HAP-1 (cell line): ENCODE data around the gene PLAC1.

ENCODE experiments used
- DNase-seq, 2 experiments: peaks; one replicate each; pipeline ENCODE4 v3.0.0-alpha.2; 2016 to 2020; ENCODE audit warnings: low spot score in 2 of 2
- H3K27me3 ChIP-seq: fragments of 250-450 bp; sonication (Bioruptor Pico); 2 replicates; pipeline ENCODE4 v1.5.1; 2020; ENCODE audit warnings: low read depth, mild to moderate bottlenecking, moderate library complexity
- H3K36me3 ChIP-seq: fragments of 250-450 bp; sonication (Bioruptor Pico); replicated peaks from 2 replicates; pipeline ENCODE4 v1.5.1; 2020; ENCODE audit warnings: mild to moderate bottlenecking
- H3K4me1 ChIP-seq: fragments of 250-450 bp; sonication (Bioruptor Pico); 2 replicates; pipeline ENCODE4 v1.5.1; 2020; ENCODE audit warnings: mild to moderate bottlenecking
- H3K4me3 ChIP-seq: fragments of 250-450 bp; sonication (Bioruptor Pico); 2 replicates; pipeline ENCODE4 v1.5.1; 2020; ENCODE audit warnings: mild to moderate bottlenecking, moderate library complexity
- H3K9me3 ChIP-seq: fragments of 250-450 bp; sonication (Bioruptor Pico); 2 replicates; pipeline ENCODE4 v1.5.1; 2020; ENCODE audit warnings: mild to moderate bottlenecking, moderate library complexity
- in situ Hi-C: fragments of 300-500 bp; cut with MboI; formaldehyde crosslinking; loops from 3 replicates; pipeline ENCODE4 v1.14.3; 2020; ENCODE audit warnings: low sequenced_read_pairs, inconsistent platforms, mixed read lengths

The PLAC1 gene

GRCh38 chrX:134545510-134545909, 112.8 kb downstream of the PLAC1 start:
- H3K36me3 ChIP-seq: 0 out of 2 replicates have a peak, but pooled peaks cover 5% of the 10 kb centered on the region
- no peak overlapping the region for H3K4me3 ChIP-seq
- 0 out of 2 replicates have a peak, but pooled peaks cover 2% of the 10 kb centered on the region for H3K27me3 ChIP-seq
- in situ Hi-C loops: no loop called here
- H3K4me1 ChIP-seq: peaks cover 12% of the 10 kb centered on the region
- no peak for DNase-seq
- no peaks in the 10 kb centered on the region for H3K9me3 ChIP-seq

GRCh38 chrX:134544513-134545151, 113.6 kb downstream of the PLAC1 start:
- no peak for DNase-seq
- H3K4me3 ChIP-seq: no peak overlapping the region
- H3K36me3 ChIP-seq: 0 out of 2 replicates have a peak, but pooled peaks cover 5% of the 10 kb centered on the region
- H3K27me3 ChIP-seq: 0 out of 2 replicates have a peak, but pooled peaks cover 2% of the 10 kb centered on the region
- in situ Hi-C loops: no loop called here
- H3K4me1 ChIP-seq: peaks cover 3% of the 10 kb centered on the region
- no peaks in the 10 kb centered on the region for H3K9me3 ChIP-seq

GRCh38 chrX:134544135-134544512, 114.1 kb downstream of the PLAC1 start:
- Histone ChIP-seq H3K9me3 (no peaks in the 10 kb centered on the region), H3K4me1 (peaks cover 3% of the 10 kb centered on the region), H3K4me3 (no peak overlapping the region), H3K36me3 (0 out of 2 replicates have a peak, but pooled peaks cover 5% of the 10 kb centered on the region), H3K27me3 (0 out of 2 replicates have a peak, but pooled peaks cover 2% of the 10 kb centered on the region)
- DNase-seq: no peak
- in situ Hi-C loops: no loop called here

- in situ Hi-C loops: no loop called here
- Histone ChIP-seq H3K4me1 (peaks cover 3% of the 10 kb centered on the region), H3K9me3 (no peaks in the 10 kb centered on the region), H3K27me3 (0 out of 2 replicates have a peak, but pooled peaks cover 2% of the 10 kb centered on the region), H3K4me3 (no peak overlapping the region), H3K36me3 (0 out of 2 replicates have a peak, but pooled peaks cover 5% of the 10 kb centered on the region)
- DNase-seq: no peak
Measured at GRCh38 chrX:134543288-134543687, 115.0 kb downstream of the PLAC1 start.

- H3K27me3 ChIP-seq: 0 out of 2 replicates have a peak, but pooled peaks cover 2% of the 10 kb centered on the region
- peaks cover 3% of the 10 kb centered on the region for H3K4me1 ChIP-seq
- in situ Hi-C loops: no loop called here
- no peak overlapping the region for H3K4me3 ChIP-seq
- H3K36me3 ChIP-seq: 0 out of 2 replicates have a peak, but pooled peaks cover 5% of the 10 kb centered on the region
- DNase-seq: no peak
- H3K9me3 ChIP-seq: no peaks in the 10 kb centered on the region
Measured at GRCh38 chrX:134542485-134542884, 115.8 kb downstream of the PLAC1 start.

- H3K27me3 ChIP-seq: 0 out of 2 replicates have a peak, but pooled peaks cover 2% of the 10 kb centered on the region
- H3K36me3 ChIP-seq: 0 out of 2 replicates have a peak, but pooled peaks cover 5% of the 10 kb centered on the region
- no peaks in the 10 kb centered on the region for H3K9me3 ChIP-seq
- H3K4me3 ChIP-seq: no peak overlapping the region
- in situ Hi-C loops: no loop called here
- DNase-seq: no peak
- 0 out of 2 replicates have a peak, but pooled peaks cover 3% of the 10 kb centered on the region for H3K4me1 ChIP-seq
Measured at GRCh38 chrX:134541906-134542305, 116.4 kb downstream of the PLAC1 start.

GRCh38 chrX:134538316-134538715, 120.0 kb downstream of the PLAC1 start:
- H3K4me1 ChIP-seq: 0 out of 2 replicates have a peak, but pooled peaks cover 3% of the 10 kb centered on the region
- H3K4me3 ChIP-seq: no peak overlapping the region
- in situ Hi-C loops: no loop called here
- H3K9me3 ChIP-seq: no peaks in the 10 kb centered on the region
- no peak for DNase-seq
- H3K27me3 ChIP-seq: 0 out of 2 replicates have a peak, but pooled peaks cover 2% of the 10 kb centered on the region
- no peaks in the 10 kb centered on the region for H3K36me3 ChIP-seq

GRCh38 chrX:134537179-134537955, 120.9 kb downstream of the PLAC1 start:
- no peak for DNase-seq
- H3K36me3 ChIP-seq: no peaks in the 10 kb centered on the region
- H3K4me3 ChIP-seq: no peak overlapping the region
- 0 out of 2 replicates have a peak, but pooled peaks cover 2% of the 10 kb centered on the region for H3K27me3 ChIP-seq
- in situ Hi-C loops: no loop called here
- no peaks in the 10 kb centered on the region for H3K9me3 ChIP-seq
- H3K4me1 ChIP-seq: no peaks in the 10 kb centered on the region

- Histone ChIP-seq H3K4me3 (no peak overlapping the region), H3K4me1 (no peaks in the 10 kb centered on the region), H3K27me3 (no peaks in the 10 kb centered on the region), H3K9me3 (no peaks in the 10 kb centered on the region), H3K36me3 (no peaks in the 10 kb centered on the region)
- in situ Hi-C loops: no loop called here
- DNase-seq: no peak
Measured at GRCh38 chrX:134533952-134534351, 124.3 kb downstream of the PLAC1 start.

GRCh38 chrX:134533352-134533751, 124.9 kb downstream of the PLAC1 start:
- in situ Hi-C loops: no loop called here
- Histone ChIP-seq H3K9me3 (no peaks in the 10 kb centered on the region), H3K36me3 (no peaks in the 10 kb centered on the region), H3K4me3 (no peak overlapping the region), H3K4me1 (no peaks in the 10 kb centered on the region), H3K27me3 (no peaks in the 10 kb centered on the region)
- no peak for DNase-seq

- no peaks in the 10 kb centered on the region for H3K27me3 ChIP-seq
- in situ Hi-C loops: no loop called here
Measured at GRCh38 chrX:134530845-134531244, 127.4 kb downstream of the PLAC1 start.

GRCh38 chrX:134529481-134529880, 128.8 kb downstream of the PLAC1 start:
- Histone ChIP-seq H3K4me1 (peaks cover 4% of the 10 kb centered on the region; the same call in 1 of the 2 replicates), H3K36me3 (no peaks in the 10 kb centered on the region), H3K27me3 (no peaks in the 10 kb centered on the region), H3K9me3 (no peaks in the 10 kb centered on the region), H3K4me3 (no peak overlapping the region)
- DNase-seq: no peak
- in situ Hi-C loops: no loop called here

More at GRCh38 chrX:134530845-134531244, 127.4 kb downstream of the PLAC1 start:
- no peaks in the 10 kb centered on the region for H3K36me3 ChIP-seq
- peaks cover 4% of the 10 kb centered on the region; the same call in 1 of the 2 replicates for H3K4me1 ChIP-seq
- DNase-seq: no peak
- no peaks in the 10 kb centered on the region for H3K9me3 ChIP-seq
- no peak overlapping the region for H3K4me3 ChIP-seq

GRCh38 chrX:134528960-134529359, 129.3 kb downstream of the PLAC1 start:
- Histone ChIP-seq H3K27me3 (no peaks in the 10 kb centered on the region), H3K36me3 (no peaks in the 10 kb centered on the region), H3K4me1 (peaks cover 4% of the 10 kb centered on the region; the same call in 1 of the 2 replicates), H3K9me3 (no peaks in the 10 kb centered on the region), H3K4me3 (no peak overlapping the region)
- DNase-seq: no peak
- in situ Hi-C loops: no loop called here

- H3K27me3 ChIP-seq: no peaks in the 10 kb centered on the region
- H3K4me1 ChIP-seq: peaks cover 4% of the 10 kb centered on the region; the same call in 1 of the 2 replicates
- in situ Hi-C loops: no loop called here
- no peak for DNase-seq
- H3K36me3 ChIP-seq: no peaks in the 10 kb centered on the region
- H3K9me3 ChIP-seq: no peaks in the 10 kb centered on the region
- H3K4me3 ChIP-seq: no peak overlapping the region
Measured at GRCh38 chrX:134526399-134526798, 131.9 kb downstream of the PLAC1 start.
